GM18502 (cell line): ENCODE data around the gene ZBTB8OS.
"Not testable (repeated sequence)": the region's sequence is repeated elsewhere in the genome, so short reads cannot be mapped to it uniquely, and the experiment has no call there.

Source experiments
- ATAC-seq: cut with Tn5 transposase; IDR thresholded peaks from one replicate; pipeline ENCODE4 v1.9.1; 2021; ENCODE audit warnings: mild to moderate bottlenecking; ENCODE audit not compliant: unreplicated experiment, poor library complexity

The ZBTB8OS gene

DNA sequence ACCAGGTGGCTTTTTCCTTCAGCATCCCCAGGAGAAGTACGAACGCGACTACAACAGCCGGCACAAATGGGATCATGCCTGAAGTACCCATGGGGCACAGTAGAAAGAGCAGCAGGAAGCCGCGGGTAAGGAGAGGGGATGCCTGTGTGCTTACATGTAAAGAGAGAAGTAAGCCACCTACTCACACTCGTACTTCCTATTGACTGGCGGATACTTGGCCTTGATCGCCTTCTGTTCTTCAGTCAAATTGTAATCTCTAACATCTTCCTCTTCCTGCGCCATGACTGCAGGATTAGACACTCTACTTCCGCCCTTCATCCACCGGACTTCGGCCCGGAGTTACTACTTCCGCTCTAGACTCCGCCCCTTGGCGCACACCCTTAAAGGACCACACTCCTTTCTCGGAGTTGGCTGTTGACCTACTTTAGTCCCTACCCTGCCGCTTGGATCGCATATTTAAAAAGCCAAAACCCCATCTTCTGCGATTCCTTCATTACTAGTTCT lies at the start of gene ZBTB8OS:
ZBTB8OS (minus strand) TSS at position 303 of the 504 bp plus-strand sequence; CDS start at position 282, 21 bp downstream.
- ATAC-seq: peak; percentile 70

DNA sequence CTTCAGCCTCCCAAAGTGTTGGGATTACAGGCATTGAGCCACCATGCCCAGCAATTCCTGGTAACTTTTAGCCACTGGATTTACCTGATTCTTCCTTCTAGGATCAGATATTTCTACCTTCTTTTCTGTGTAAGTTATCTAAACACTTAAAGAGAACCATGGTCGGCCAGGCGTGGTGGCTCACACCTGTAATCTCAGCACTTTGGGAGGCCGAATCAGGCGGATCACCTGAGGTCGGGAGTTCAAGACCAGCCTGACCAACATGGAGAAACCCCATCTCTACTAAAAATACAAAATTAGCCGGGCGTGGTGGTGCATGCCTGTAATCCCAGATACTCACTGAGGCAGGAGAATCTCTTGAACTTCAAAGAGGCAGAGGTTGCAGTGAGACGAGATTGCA lies 46.6 kb upstream of the ZBTB8OS start:
- not testable (repeated sequence) for ATAC-seq

DNA sequence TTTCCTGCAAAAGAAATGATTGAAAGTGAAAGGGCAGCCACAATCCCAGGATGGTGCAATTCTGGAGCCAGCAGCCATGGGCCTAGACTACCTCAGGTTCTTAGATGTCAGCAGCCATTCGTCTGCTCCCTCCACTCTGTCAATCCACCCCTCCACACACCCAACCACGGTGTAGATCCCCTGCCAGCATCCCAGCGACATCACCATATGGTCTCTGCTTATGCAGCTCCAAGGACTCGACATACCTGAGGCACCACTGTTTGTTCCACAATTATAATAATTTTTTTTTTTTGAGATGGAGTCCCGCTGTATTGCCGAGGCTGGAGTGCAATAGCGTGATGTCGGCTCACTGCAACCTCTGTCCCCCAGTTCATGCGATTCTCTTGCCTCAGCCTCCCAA lies 45.7 kb upstream of the ZBTB8OS start:
- ATAC-seq: no peak

DNA sequence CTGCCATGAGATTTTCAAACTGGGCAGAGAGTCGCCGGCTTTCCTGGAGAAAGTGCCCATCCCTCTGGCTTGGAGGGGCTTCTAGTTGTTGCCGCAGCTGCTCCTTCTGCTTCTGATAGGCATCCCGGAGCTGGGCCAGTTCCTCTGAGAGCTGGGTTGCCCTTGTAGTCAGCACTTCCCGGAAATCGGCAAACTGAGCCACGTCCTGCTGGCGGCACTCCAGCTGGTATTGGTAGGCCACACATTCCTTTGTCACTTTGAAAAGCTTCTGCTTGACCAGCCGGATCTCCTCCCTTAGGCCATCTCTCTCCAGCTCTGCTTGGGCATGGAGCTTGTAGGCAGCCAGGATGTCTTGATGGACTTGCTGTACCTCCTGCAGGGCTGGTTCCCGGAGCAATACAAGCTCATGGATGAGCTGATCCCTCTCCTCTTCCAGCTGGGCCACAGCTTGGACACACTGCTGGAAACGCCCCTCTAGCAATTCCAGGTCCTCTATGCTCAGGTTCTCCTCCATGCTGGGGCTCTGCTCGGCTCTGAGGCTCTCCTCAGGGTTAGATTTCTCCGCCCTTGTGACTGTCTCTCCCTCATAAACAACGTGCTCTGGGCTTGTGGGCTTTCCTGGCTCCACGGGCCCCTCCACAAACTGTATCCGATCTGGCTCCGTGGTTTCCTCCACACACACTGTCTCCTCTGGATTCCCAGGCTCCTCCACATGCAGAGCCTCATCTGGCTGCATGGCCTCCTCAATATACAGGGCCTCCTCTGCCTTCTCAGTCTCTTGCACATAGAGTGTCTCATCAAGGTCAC lies 45.0 kb upstream of the ZBTB8OS start:
- no peak for ATAC-seq

DNA sequence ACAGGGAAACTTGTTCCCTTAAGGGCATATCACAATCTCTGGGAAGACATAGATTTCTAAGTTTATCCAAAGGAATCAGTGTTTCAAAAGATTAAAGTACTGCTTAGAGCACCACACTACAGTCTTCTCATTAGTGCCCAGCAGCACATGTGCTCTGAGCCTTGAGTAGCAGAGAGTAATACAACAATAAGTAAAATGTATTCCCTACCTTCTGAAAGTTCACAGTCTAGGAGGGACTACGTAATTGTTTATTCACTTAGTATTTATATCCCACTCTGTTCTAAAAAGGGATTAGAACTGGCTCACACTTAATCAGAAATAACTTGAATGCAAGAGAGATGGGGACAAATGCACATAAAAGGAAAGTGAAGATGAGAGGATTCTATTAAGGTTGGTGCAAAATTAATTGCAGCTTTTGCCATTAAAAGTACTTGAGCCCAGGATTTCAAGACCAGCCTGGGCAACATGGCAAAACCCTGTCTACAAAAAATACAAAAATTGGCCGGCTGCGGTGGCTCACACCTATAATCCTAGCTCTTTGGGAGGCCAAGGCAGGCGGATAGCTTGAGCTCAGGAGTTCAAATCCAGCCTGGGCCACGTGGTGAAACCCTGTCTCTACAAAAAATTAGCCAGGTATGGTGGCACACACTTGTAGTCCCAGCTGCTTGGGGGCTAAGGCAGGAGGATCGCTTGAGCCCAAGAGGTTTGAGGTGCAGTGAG lies 43.3 kb upstream of the ZBTB8OS start:
- no peak for ATAC-seq

DNA sequence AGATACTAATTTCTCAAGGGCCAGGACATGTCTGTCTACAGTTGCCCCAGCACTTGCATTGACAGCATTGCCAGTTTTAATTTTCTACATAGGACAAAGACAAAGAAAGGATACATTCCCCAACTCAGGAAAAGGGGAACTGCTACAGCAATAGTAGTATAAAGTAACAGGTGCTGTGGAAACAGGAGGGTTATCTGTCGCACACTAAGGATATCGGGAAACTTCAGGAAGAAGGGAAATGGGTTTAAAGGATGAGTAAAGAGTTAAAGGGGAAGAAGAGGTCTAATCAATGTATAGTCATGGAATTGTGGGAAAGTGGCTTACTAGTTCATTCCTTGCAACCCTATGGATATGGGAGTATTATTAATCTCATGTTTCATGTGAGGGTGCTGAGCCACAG lies 36.0 kb upstream of the ZBTB8OS start:
- ATAC-seq: no peak

DNA sequence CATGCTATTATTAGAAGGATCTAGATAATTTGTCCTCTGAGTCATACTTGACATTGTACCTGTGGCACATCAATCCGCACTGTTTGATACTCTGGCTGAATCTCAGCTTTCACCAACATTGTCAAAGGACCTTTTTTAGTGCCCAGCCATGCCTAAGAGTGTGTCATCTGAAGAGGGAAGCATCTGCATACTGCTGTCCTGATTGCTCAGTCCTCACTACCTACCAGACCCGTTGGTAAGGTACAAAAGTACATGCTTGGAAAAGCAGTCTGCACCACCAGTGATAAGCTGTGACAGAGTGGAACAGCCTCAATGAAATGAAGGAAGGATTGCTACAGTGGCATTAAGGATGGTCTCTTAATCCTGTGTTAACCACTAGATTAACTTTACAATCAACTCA lies 35.1 kb upstream of the ZBTB8OS start:
- ATAC-seq: no peak

DNA sequence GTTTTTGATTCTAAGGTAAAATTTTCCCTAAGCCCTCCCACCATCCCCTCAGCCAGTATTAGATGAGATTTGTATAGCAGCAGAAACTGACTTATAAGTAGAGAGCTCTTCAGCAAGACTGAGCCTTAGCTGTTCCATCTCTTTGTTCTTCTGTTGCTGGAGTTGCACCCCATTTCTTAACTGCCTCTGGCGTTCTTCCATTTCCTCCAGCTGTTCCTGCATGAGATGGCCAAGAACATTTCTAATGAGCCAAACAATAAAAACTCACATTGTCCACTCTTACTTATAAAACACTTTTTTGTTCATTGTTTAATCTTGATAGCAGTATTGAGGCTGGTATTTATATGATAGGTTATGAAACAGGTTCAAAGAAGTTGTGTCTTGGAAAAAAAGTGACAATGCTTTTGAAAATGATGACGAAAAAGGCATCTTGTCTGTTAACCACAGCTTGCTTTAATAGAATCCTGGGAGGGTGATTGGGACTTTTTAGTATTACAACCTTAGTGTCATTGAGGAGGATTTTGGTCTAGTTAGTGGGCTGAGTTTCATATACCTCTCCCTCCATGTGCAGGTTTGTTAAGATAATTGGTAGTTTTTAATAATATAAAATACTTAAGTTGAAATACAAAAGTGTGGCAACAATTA lies 33.9 kb upstream of the ZBTB8OS start:
- no peak for ATAC-seq

DNA sequence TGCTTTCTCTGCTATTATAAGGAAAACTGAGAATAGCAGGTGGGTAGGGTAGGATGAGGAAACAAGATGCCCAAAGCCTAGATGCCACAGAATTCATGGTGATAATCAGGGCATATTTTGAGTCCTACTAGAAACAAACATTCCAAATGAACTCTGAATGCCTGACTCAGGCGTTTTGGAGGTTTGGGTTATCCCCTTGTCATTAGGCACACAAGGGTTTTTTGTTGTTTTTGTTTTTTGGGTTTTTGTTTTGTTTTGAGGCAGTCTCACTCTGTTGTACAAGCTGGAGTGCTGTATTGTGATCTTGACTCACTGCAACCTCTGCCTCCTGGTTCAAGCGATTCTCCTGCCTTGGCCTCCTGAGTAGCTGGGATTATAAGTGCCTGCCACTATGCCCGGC lies 33.0 kb upstream of the ZBTB8OS start:
- no peak for ATAC-seq

DNA sequence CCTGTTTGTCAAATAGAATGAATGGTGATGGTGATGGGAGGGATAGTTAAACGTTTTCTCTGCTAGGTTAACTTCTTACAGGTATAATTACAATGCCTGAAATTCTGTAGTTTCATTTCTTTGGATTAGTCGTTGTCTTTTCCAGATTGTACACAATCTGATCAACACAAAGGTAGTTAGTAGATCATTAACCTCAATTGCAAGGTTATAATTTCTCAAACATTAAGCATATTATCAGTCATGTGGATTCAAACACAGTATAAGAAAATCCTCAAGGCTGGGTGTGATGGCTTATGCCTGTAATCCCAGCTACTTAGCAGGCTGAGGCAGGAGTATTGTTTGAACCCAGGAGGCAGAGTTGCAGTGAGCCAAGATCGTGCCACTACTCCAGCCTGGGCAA lies 31.6 kb upstream of the ZBTB8OS start:
- no peak for ATAC-seq

DNA sequence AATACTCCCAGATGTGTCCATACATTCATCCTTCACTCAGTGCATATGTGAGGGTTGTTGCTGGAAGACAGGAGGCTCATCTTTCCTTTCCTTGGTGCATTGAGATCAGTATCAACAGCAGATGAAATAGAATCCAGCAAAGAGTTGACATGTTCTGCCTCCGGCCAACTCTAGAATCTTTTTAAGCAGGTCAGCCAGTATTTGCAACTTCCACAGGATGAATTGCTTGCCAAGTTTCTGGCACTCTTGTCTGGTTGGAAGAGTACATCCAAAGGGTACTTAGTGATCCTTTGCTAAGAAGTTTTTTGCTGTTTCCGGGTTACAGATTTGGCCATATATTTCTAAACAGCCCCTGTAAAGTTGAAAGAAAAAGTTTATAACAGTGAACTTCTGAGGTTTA lies 31.2 kb upstream of the ZBTB8OS start:
- ATAC-seq: no peak

DNA sequence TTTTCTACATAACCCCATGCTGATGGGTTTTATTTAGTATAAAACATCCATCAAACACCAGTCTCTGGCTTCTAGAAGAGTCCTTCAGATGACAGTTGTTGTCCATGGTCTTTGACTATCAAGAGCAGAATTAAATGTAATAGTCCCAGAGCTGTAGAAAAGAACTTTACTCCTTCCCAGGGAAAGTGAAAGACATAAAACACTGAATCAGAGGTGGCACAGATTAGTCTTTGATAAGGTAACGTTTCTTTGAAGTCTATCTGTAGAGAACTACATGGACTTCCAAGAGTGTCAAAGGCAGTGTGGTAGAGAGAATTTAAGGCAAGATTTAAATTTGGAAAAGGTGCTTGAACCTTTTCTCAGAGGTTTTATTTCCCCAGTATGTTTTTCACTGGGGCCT lies 30.3 kb upstream of the ZBTB8OS start:
- no peak for ATAC-seq

DNA sequence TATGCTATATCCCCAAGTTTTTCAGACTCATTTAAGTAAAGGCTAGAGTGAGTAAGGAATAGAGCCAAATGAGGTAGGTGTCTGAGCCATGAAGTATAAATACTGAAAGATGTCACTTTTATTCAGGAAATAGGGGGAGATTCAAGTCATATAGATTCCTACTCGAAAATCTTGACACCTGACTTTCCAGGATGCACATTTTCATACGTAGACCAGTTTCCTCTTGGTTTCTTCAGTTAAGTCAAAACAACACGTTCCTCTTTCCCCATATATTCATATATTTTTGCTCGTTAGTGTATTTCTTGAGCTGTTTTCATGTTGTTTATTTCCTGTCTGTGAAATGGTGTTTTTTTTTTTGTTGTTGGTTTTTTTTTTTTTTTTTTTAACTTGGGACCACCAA lies 29.6 kb upstream of the ZBTB8OS start:
- not testable (repeated sequence) for ATAC-seq

DNA sequence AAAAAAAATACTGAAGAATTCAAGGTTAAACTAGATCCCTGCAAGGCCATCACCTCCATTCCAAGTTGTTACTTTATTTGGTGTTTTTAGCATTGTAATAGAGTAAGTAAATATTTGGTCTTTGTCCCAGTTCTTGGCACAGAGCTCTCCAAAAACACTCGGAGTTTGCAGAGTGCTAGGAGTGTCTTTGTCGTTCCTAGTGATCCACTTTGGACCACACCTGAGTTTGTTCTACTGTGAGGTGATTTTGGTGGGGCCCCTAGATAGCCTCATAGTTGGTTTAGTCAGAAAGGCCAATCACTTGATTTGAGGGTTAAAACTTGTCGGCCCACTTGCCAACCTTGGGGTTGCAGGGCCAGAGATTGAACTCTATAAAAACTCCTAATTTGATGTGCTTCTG lies 26.6 kb upstream of the ZBTB8OS start:
- no peak for ATAC-seq

DNA sequence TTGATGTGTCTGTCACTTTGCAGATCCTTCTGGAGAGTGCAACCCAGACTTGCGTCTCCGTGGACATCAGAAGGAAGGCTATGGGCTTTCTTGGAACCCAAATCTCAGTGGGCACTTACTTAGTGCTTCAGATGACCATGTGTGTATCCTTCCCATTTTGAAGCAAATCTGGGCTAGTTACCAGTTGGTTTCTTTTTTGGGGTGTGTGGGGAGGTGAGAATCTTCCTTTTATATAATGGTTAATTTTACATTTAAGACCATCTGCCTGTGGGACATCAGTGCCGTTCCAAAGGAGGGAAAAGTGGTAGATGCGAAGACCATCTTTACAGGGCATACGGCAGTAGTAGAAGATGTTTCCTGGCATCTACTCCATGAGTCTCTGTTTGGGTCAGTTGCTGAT lies 18.4 kb upstream of the ZBTB8OS start:
- ATAC-seq: not testable (repeated sequence)

DNA sequence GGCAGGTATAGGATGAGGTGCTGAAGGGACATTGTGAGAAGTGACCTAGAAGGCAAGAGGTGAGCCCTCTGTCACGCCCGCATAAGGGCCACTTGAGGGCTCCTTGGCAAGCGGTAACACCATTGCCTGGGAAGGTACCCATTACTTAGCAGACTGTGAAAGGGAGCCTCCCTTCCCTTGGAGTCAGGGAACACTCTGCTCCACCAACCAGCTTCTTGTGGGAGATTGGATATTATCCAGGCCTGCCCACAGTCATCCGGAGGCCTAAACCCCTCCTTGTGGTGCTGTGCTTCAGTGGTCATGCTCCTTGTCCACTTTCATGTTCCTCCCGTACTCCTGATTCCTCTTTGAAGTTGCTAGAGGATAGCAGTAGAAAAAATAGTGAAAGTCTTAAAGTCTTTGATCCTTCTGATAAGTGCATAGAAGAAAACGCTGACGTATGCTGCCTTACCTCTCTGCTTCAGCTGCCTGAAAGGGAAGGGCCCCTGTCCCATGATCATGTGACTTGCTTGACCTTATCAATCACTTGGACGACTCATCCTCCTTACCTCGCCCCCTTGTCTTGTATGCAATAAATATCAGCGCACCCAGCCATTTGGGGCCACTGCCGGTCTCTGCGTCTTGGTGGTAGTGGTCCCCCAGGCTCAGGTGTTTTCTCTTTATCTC lies 16.7 kb upstream of the ZBTB8OS start:
- ATAC-seq: no peak

DNA sequence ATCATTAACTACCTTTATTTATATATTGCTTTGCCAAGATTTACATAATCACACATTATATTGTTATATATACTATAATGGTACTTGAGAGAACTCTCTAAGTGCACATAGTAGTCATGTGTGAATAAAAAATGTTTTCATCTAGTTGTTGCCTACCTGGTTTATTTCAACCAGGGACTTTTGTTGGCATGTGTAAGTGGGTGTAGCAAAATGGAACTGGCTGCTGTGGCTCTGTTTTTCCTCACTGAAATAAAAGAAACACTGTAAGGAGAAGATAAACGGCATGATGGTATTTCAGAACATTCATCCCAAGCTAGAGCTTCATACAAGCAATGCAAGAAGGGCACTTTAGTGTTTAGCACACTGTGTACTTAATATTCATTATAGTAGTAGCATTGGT lies 15.6 kb upstream of the ZBTB8OS start:
- ATAC-seq: no peak

DNA sequence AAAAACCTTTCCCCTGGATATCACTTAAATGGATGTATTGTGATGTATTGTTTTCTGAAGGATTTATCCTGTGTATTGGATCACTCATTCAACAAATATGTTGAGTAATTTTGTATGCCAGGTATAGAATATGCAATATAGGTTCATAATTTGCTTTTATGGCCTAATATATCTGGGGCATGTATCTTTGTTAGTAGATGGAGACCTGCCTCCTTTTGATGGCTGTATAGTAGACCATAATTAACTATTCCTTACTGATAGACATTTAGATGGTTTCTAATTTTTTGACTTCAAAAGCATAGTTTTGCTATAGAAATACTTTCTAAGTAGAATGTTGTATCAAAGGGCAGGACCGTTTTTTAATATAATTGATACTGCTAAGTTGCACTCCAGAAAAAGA lies 9.2 kb upstream of the ZBTB8OS start:
- ATAC-seq: no peak

DNA sequence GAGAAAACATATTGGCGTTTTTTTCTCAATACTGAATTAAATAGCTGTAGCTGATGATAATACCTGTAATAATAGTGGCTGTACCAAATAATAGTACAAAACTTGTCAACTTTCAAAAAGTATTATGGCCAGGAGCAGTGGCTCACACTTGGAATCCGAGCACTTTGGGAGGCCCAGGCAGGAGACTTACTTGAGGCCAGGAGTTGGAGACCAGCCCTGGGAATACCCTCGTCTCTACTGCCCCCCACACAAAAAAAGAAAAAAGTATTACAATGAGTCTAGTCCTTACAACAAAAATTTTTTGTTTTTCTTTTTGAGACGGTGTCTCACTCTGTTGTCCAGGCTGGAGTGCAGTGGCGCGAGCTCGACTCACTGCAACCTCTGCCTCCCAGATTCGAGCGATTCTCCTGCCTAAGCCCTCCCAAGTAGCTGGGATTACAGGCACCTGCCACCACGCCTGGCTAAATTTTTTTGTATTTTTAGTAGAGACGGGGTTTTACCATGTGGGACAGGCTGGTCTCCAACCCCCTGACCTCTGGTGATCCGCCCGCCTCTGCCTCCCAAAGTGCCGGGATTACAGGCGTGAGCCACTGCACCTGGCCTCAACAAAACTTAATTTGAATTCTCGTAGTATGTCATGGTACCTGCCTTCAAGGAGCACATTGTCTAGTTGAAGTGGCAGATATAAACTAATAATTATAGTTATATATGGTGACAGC lies 2.1 kb upstream of the ZBTB8OS start:
- ATAC-seq: no peak

DNA sequence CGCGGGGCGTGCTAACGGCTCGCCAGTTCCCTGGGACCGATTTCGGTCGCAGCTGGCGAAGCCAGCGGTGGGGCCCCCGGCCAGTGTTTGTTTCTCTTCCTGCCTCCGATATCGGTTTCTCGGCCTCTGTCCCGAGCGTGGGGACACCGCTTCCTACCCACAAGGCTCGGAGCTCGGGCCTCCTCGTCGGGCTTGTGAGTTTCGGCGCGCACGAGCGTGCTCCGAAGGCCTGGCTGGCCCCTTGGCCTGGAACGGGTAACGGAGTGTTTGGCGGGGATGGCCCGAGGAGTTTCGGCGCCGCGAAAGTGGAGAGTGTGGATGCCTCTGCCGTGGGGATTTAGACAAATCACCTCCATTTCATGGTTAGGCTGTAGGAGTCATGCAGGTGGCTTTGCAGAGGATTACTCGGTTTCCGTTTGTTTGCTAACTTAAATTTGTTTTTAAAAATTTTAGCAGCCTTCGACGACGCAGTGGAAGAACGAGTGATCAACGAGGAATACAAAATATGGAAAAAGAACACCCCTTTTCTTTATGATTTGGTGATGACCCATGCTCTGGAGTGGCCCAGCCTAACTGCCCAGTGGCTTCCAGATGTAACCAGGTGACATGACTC lies 1.2 kb upstream of the ZBTB8OS start:
- peak; percentile 27 for ATAC-seq
